SK-N-SH treated with all-trans-retinoic acid at 6 μM for 48 hours (cell line): ENCODE measurements around the gene ITGB3.
"Not testable (repeated sequence)": the region's sequence is repeated elsewhere in the genome, so short reads cannot be mapped to it uniquely, and the experiment has no call there.

Source experiments
- BACH2 ChIP-seq: fragments of 250-450 bp; sonication (Bioruptor Pico); IDR thresholded peaks from 2 replicates; pipeline ENCODE4 v1.9.0; 2021; ENCODE audit warnings: mild to moderate bottlenecking, borderline replicate concordance
- PATZ1 ChIP-seq: fragments of 250-450 bp; sonication (Bioruptor Pico); IDR thresholded peaks from 2 replicates; pipeline ENCODE4 v1.8.0; 2020; ENCODE audit warnings: mild to moderate bottlenecking, moderate library complexity, borderline replicate concordance
- POU6F1 ChIP-seq: fragments of 250-450 bp; sonication (Bioruptor Pico); IDR thresholded peaks from 2 replicates; pipeline ENCODE4 v1.8.0; 2021; ENCODE audit warnings: low read depth, mild to moderate bottlenecking, moderate library complexity, borderline replicate concordance
- ZFP30 ChIP-seq: fragments of 450-650 bp; formaldehyde crosslinking; IDR thresholded peaks from 2 replicates; pipeline ENCODE4 v1.5.0; 2022; ENCODE audit warnings: mild to moderate bottlenecking, moderate library complexity

- TF ChIP-seq ZFP30; POU6F1; PATZ1 (CRISPR knock-in tag); BACH2 (CRISPR knock-in tag): not testable (repeated sequence)
These were observed 29.6 kb upstream of the ITGB3 start for GRCh38 chr17:47224077-47224476.
